ENCODE data around the gene PAPLN. TPM values are rescaled to one million over a fixed set of nuclear protein-coding genes. Genes with fewer than 3 reads are reported as not detected.
"Not testable (repeated sequence)": the region's sequence is repeated elsewhere in the genome, so short reads cannot be mapped to it uniquely, and the experiment has no call there.

The PAPLN gene
- total RNA-seq, 2 donors from 2014 or later, result 18.4 to 20.1 TPM

- H3K36me3 ChIP-seq (ENCODE audit: control insufficient read depth, insufficient read depth, low read length), result peaks cover 73% of the 10 kb centered on the region
- H3K9me3 Mint-ChIP-seq, result peaks cover 10% of the 10 kb centered on the region
- H3K9me3 ChIP-seq (ENCODE audit: control insufficient read depth, low read length), result no peaks in the 10 kb centered on the region
- DNase-seq, result no peak
- H3K4me1 ChIP-seq (ENCODE audit: control insufficient read depth, insufficient read depth, low read length), result no peaks in the 10 kb centered on the region
- H3K27me3 ChIP-seq (ENCODE audit: control insufficient read depth, insufficient read depth, low read length, poor library complexity, severe bottlenecking), result no peaks in the 10 kb centered on the region
- H3K9ac ChIP-seq (ENCODE audit: extremely low read depth, low read length, poor library complexity, severe bottlenecking), result no peak overlapping the region
- no peak overlapping the region for H3K27ac ChIP-seq (ENCODE audit: low read depth, low read length)
- H3K27ac Mint-ChIP-seq, result no peak overlapping the region
- H3K4me1 Mint-ChIP-seq, result no peaks in the 10 kb centered on the region
- WGBS, 2 experiments (ENCODE audit: insufficient coverage in 1 of 2, insufficient read length in 1 of 2), result 100% methylated on average over 2 to 3 of the region's 3 CpGs
- peaks cover 71% of the 10 kb centered on the region for H3K36me3 Mint-ChIP-seq (ENCODE audit: low read depth)
- H3K4me3 ChIP-seq (ENCODE audit: low read length), result no peak overlapping the region
- no peak overlapping the region for H3K4me3 Mint-ChIP-seq
- H3K27me3 Mint-ChIP-seq (ENCODE audit: insufficient read depth), result no peaks in the 10 kb centered on the region
- TF ChIP-seq CTCF (conservative IDR thresholded peaks at IDR 0.05), result no peak
Observed at GRCh38 chr14:73189651-73190050, 47.7 kb upstream of the PAPLN start.

GRCh38 chr14:73191441-73191840 lies 45.9 kb upstream of the PAPLN start:
- Histone ChIP-seq H3K4me3 (ENCODE audit: low read length) (no peak overlapping the region), H3K27me3 (ENCODE audit: control insufficient read depth, insufficient read depth, low read length, poor library complexity, severe bottlenecking) (no peaks in the 10 kb centered on the region), H3K27ac (ENCODE audit: low read depth, low read length) (no peak overlapping the region), H3K36me3 (ENCODE audit: control insufficient read depth, insufficient read depth, low read length) (peaks cover 88% of the 10 kb centered on the region), H3K4me1 (ENCODE audit: control insufficient read depth, insufficient read depth, low read length) (no peaks in the 10 kb centered on the region), H3K9ac (ENCODE audit: extremely low read depth, low read length, poor library complexity, severe bottlenecking) (no peak overlapping the region), H3K9me3 (ENCODE audit: control insufficient read depth, low read length) (no peaks in the 10 kb centered on the region)
- H3K27ac Mint-ChIP-seq, result no peak overlapping the region
- H3K4me3 Mint-ChIP-seq, result no peak overlapping the region
- H3K4me1 Mint-ChIP-seq, result no peaks in the 10 kb centered on the region
- no peaks in the 10 kb centered on the region for H3K9me3 Mint-ChIP-seq
- WGBS, 2 experiments (ENCODE audit: insufficient coverage in 1 of 2, insufficient read length in 1 of 2), result 88% methylated on average over 2 of the region's 2 CpGs; no CpG with 5 or more reads in 1 of the 2 experiments
- H3K27me3 Mint-ChIP-seq (ENCODE audit: insufficient read depth), result no peaks in the 10 kb centered on the region
- no peak for DNase-seq
- H3K36me3 Mint-ChIP-seq (ENCODE audit: low read depth), result peaks cover 72% of the 10 kb centered on the region
- TF ChIP-seq CTCF (conservative IDR thresholded peaks at IDR 0.05), result no peak

- not testable (repeated sequence) for H3K27ac Mint-ChIP-seq; H3K9me3 Mint-ChIP-seq; H3K27me3 Mint-ChIP-seq (ENCODE audit: insufficient read depth); H3K9ac ChIP-seq (ENCODE audit: extremely low read depth, low read length, poor library complexity, severe bottlenecking); H3K4me1 ChIP-seq (ENCODE audit: control insufficient read depth, insufficient read depth, low read length); H3K4me1 Mint-ChIP-seq; H3K4me3 ChIP-seq (ENCODE audit: low read length); H3K4me3 Mint-ChIP-seq; H3K27me3 ChIP-seq (ENCODE audit: control insufficient read depth, insufficient read depth, low read length, poor library complexity, severe bottlenecking); H3K27ac ChIP-seq (ENCODE audit: low read depth, low read length); H3K9me3 ChIP-seq (ENCODE audit: control insufficient read depth, low read length); DNase-seq
- H3K36me3 Mint-ChIP-seq (ENCODE audit: low read depth), result peaks cover 70% of the 10 kb centered on the region
- peaks cover 84% of the 10 kb centered on the region for H3K36me3 ChIP-seq (ENCODE audit: control insufficient read depth, insufficient read depth, low read length)
- WGBS, 2 experiments (ENCODE audit: insufficient coverage in 1 of 2, insufficient read length in 1 of 2), result 87 to 99% methylated on average over 3 to 8 of the region's 8 CpGs
Observed at GRCh38 chr14:73194306-73194705, 43.0 kb upstream of the PAPLN start.

- Histone ChIP-seq H3K36me3 (ENCODE audit: control insufficient read depth, insufficient read depth, low read length) (peaks cover 72% of the 10 kb centered on the region), H3K27ac (ENCODE audit: low read depth, low read length) (no peak overlapping the region), H3K4me1 (ENCODE audit: control insufficient read depth, insufficient read depth, low read length) (no peaks in the 10 kb centered on the region), H3K9ac (ENCODE audit: extremely low read depth, low read length, poor library complexity, severe bottlenecking) (no peak overlapping the region), H3K27me3 (ENCODE audit: control insufficient read depth, insufficient read depth, low read length, poor library complexity, severe bottlenecking) (no peaks in the 10 kb centered on the region), H3K9me3 (ENCODE audit: control insufficient read depth, low read length) (no peaks in the 10 kb centered on the region), H3K4me3 (ENCODE audit: low read length) (no peak overlapping the region)
- DNase-seq, result no peak
- Mint-ChIP-seq H3K27me3 (ENCODE audit: insufficient read depth) (no peaks in the 10 kb centered on the region), H3K4me1 (peaks cover 4% of the 10 kb centered on the region), H3K36me3 (ENCODE audit: low read depth) (peaks cover 68% of the 10 kb centered on the region), H3K9me3 (no peaks in the 10 kb centered on the region), H3K27ac (no peak overlapping the region), H3K4me3 (no peak overlapping the region)
- TF ChIP-seq CTCF (conservative IDR thresholded peaks at IDR 0.05), result no peak
- 75 to 79% methylated on average over 2 of the region's 2 CpGs for WGBS, 2 experiments (ENCODE audit: insufficient coverage in 1 of 2, insufficient read length in 1 of 2)
Observed at GRCh38 chr14:73198253-73198652, 39.1 kb upstream of the PAPLN start.
